ENCODE measurements around the gene PTPRT. TPM values are rescaled to one million over a fixed set of nuclear protein-coding genes. Genes with fewer than 3 reads are reported as not detected.

Gene PTPRT
- total and polyA plus RNA-seq, 10 of the 15 experiments (the other 5 are each of a cell fraction or from before 2014, with no cell fraction given): not detected

GRCh38 chr20:42887281-42887680, 302.4 kb downstream of the PTPRT start (continued):
- no peak for TF ChIP-seq ZNF592 (IDR thresholded peaks at IDR 0.05)
- TF ChIP-seq CHD4 (IDR thresholded peaks at IDR 0.05): no peak
- TF ChIP-seq NR2F1 (conservative IDR thresholded peaks at IDR 0.05): no peak
- no peak for TF ChIP-seq MTA2 (IDR thresholded peaks at IDR 0.05; ENCODE audit: low read depth)

DNA sequence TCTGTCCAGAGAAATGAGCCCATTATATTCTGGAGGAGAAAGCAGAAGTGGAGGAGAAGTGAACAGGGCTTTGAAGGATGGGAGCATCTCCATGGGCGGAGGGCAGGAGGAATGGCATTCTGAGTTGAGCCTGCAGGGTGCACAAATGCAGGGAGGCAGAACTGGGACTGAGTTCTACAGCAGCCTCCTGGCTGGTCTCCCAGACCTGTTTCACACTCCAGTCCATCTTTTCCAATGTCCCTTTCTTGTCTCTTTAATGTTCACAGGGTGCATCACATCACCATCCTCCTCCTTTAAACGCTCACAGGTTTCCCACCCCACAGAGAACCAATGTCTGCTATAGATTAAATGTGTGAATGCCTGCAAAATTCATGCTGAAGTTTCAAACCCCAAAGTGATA, 302.9 kb downstream of the PTPRT start:
- POLR2A ChIA-PET: no interaction called here
- H2AFZ ChIP-seq (ENCODE audit: control insufficient read depth, low read depth, low read length): no peak overlapping the region
- CTCF ChIA-PET: no interaction called here
- no peak overlapping the region for H3K9ac ChIP-seq (ENCODE audit: control insufficient read depth, insufficient read depth, low read length)
- H3K4me1 ChIP-seq (ENCODE audit: control insufficient read depth, insufficient read depth, low read length): no peaks in the 10 kb centered on the region
- no TSS peak for BruUV-seq (replicated peaks)
- RAD21 ChIA-PET (ENCODE audit: unreplicated experiment): no interaction called here
- TF ChIP-seq NFIC (IDR thresholded peaks at IDR 0.05; ENCODE audit: low read depth, low read length): no peak
- no peak for TF ChIP-seq SUPT20H (IDR thresholded peaks at IDR 0.05; ENCODE audit: borderline replicate concordance, control insufficient read depth, low read depth, low read length)
- no peak for TF ChIP-seq PAX5 (IDR thresholded peaks at IDR 0.05; ENCODE audit: borderline replicate concordance, low read depth, low read length)
- SMC1A ChIA-PET (ENCODE audit: uncharacterized antibody, unreplicated experiment): no interaction called here
- ATAC-seq (no peak), FAIRE-seq (no peak), DNase-seq (ENCODE audit: low read depth, low spot score) (no peak)
- in situ Hi-C loops (cut with MboI): no loop called here
- no peak overlapping the region for H3K27ac ChIP-seq (ENCODE audit: control insufficient read depth, insufficient read depth)
- no peaks in the 10 kb centered on the region for H3K36me3 ChIP-seq (ENCODE audit: control insufficient read depth in 2 of 2, insufficient read depth in 2 of 2, low read length in 1 of 2)
- no peaks in the 10 kb centered on the region for H3K79me2 ChIP-seq (ENCODE audit: control insufficient read depth, insufficient read depth, low read length)
- WGBS (ENCODE audit: insufficient coverage, insufficient replicate concordance, low lambda C conversion rate, missing lambda C conversion rate): 5% methylated on average over 2 of the region's 2 CpGs
- no peak overlapping the region for H3K4me2 ChIP-seq (ENCODE audit: control insufficient read depth, insufficient read depth)
- H3K9me3 ChIP-seq (replicated peaks; ENCODE audit: control insufficient read depth, insufficient read depth, low read length): no peaks in the 10 kb centered on the region
- no peak overlapping the region for H3K4me3 ChIP-seq
- H4K20me1 ChIP-seq (ENCODE audit: control insufficient read depth, insufficient read depth): no peaks in the 10 kb centered on the region
- H3K27me3 ChIP-seq (replicated peaks in 1 of 2; ENCODE audit: control insufficient read depth in 2 of 2, insufficient read depth in 2 of 2, low read length in 1 of 2): no peaks in the 10 kb centered on the region
- intact Hi-C loops (cut with micrococcal nuclease; ENCODE audit: unreplicated experiment): no loop called here
